Mesendoderm (in vitro differentiated cells): ENCODE results near the gene LMF1.

Source experiments
- DNase-seq: peaks from one replicate; pipeline ENCODE4 v3.0.0; 2013
- H2AK5ac ChIP-seq: 2 replicates; pipeline ENCODE4 v1.6.1; 2013; ENCODE audit warnings: low read length, inconsistent platforms
- H2BK120ac ChIP-seq: 2 replicates; pipeline ENCODE4 v1.6.1; 2013; ENCODE audit warnings: low read depth, mild to moderate bottlenecking, low read length, moderate library complexity, mixed read lengths
- H2BK15ac ChIP-seq: replicated peaks from 2 replicates; pipeline ENCODE4 v1.6.1; 2013; ENCODE audit warnings: low read depth, mild to moderate bottlenecking, moderate library complexity
- H2BK5ac ChIP-seq: 2 replicates; pipeline ENCODE4 v1.6.1; 2013; ENCODE audit warnings: low read length, inconsistent platforms
- H3K18ac ChIP-seq: 2 replicates; pipeline ENCODE4 v1.6.1; 2013; ENCODE audit warnings: mild to moderate bottlenecking, low read length, mixed read lengths
- H3K23ac ChIP-seq: one replicate; pipeline ENCODE4 v1.6.1; 2013; ENCODE audit warnings: low read length
- H3K27ac ChIP-seq: 2 replicates; pipeline ENCODE4 v1.5.1; 2013; ENCODE audit warnings: low read depth, mild to moderate bottlenecking, inconsistent platforms, low read length, moderate library complexity
- H3K27me3 ChIP-seq: 2 replicates; pipeline ENCODE4 v1.6.1; 2013; ENCODE audit warnings: low read length, control low read depth, mild to moderate bottlenecking, inconsistent platforms; ENCODE audit not compliant: insufficient read depth, poor library complexity
- H3K36me3 ChIP-seq: 2 replicates; pipeline ENCODE4 v1.6.1; 2013; ENCODE audit warnings: low read length, inconsistent platforms; ENCODE audit not compliant: control insufficient read depth, insufficient read depth
- H3K4ac ChIP-seq: one replicate; pipeline ENCODE4 v1.6.1; 2013; ENCODE audit warnings: low read depth, mild to moderate bottlenecking, low read length, moderate library complexity
- H3K4me1 ChIP-seq: 2 replicates; pipeline ENCODE4 v1.6.1; 2013; ENCODE audit warnings: low read depth, low read length, inconsistent platforms; ENCODE audit not compliant: control insufficient read depth
- H3K4me2 ChIP-seq: 2 replicates; pipeline ENCODE4 v1.6.1; 2013; ENCODE audit warnings: low read length
- H3K4me3 ChIP-seq: 2 replicates; pipeline ENCODE4 v1.5.1; 2013; ENCODE audit warnings: mild to moderate bottlenecking, low read length
- H3K56ac ChIP-seq: one replicate; pipeline ENCODE4 v1.6.1; 2013; ENCODE audit warnings: low read length
- H3K79me1 ChIP-seq: 2 replicates; pipeline ENCODE4 v1.6.1; 2013; ENCODE audit warnings: low read length, inconsistent platforms
- H3K79me2 ChIP-seq: 2 replicates; pipeline ENCODE4 v1.6.1; 2013; ENCODE audit warnings: mild to moderate bottlenecking, low read length; ENCODE audit not compliant: control insufficient read depth, insufficient read depth
- H3K9ac ChIP-seq: 2 replicates; pipeline ENCODE4 v1.6.1; 2013; ENCODE audit warnings: low read length, inconsistent platforms
- H4K5ac ChIP-seq: one replicate; pipeline ENCODE4 v1.6.1; 2013; ENCODE audit warnings: low read length
- H4K8ac ChIP-seq: one replicate; pipeline ENCODE4 v1.6.1; 2013; ENCODE audit warnings: low read depth, mild to moderate bottlenecking, control low read depth, low read length, moderate library complexity
- WGBS: extraction: QIAGEN DNeasy Blood & Tissue Kit; methylation state at CpG from one replicate; pipeline ENCODE4 v1.1.7; 2013; ENCODE audit warnings: low lambda C conversion rate, missing lambda C conversion rate; ENCODE audit not compliant: insufficient coverage; ENCODE audit errors: extremely low coverage; 5-methylcytosine and 5-hydroxymethylcytosine counted together

LMF1 gene

DNA sequence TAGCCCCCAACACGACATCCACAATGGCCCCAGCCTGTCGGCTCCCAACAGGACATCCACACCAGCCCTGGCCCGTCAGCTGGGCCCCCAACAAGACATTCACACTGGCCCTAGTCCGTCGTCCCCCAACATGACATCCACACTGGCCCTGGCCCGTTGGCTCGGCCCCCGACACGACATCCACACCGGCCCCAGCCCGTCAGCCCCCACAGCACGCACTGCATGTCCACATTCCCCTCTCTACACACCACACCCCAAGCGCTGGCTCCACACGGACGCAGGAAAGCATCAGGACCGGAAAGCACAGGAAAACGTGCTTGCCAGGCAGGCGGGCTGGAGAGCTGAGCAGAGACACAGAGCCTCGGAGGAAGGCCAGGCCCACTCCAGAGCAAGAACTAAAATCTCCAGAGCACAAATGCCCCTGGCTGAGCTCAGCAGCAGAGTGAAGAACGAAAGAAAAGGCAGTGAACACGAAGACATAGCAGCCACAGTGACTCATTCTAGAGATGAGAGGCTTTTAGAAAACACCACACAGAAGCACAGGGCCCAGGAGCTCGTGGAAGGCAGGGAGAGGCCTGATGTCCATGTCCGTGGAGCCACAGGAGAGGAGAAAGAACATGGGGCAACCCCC is 50.6 kb downstream of the LMF1 start:
- no peak for DNase-seq
- H3K27ac ChIP-seq = no peak overlapping the region

DNA sequence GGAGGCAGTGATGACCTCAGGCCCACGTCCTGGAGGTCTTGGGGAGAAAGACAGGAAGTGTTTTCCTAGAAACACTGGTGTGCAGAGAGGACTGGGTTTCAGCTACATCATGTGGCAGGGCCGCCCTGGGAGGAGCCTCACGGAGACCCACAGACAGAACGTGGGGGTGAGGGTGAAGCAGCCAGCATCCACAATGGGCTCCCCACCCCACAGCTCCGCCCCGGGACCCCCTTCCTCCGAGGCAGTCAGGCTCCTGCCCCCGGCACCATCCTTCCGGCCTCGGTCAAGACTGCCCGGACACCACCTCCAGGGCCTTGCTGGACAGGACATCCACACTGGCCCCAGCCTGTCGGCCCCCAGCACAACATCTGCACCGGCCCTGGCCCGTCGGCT is 51.1 kb downstream of the LMF1 start:
- Histone ChIP-seq H2BK15ac (no peak overlapping the region), H3K23ac (no peak overlapping the region), H3K18ac (no peak overlapping the region), H3K79me1 (no peaks in the 10 kb centered on the region), H3K79me2 (no peaks in the 10 kb centered on the region), H2BK120ac (no peak overlapping the region), H4K5ac (no peak overlapping the region), H3K4ac (no peak overlapping the region), H3K56ac (no peak overlapping the region), H3K27me3 (no peaks in the 10 kb centered on the region), H3K36me3 (no peaks in the 10 kb centered on the region), H2AK5ac (no peak overlapping the region), H2BK5ac (no peak overlapping the region), H4K8ac (no peak overlapping the region), H3K27ac (no peak overlapping the region), H3K9ac (no peak overlapping the region), H3K4me3 (no peak overlapping the region), H3K4me2 (no peak overlapping the region), H3K4me1 (no peaks in the 10 kb centered on the region)
- no CpG with 5 or more reads among the region's 15 CpGs for WGBS
- DNase-seq = no peak

More for the DNA sequence above, 50.6 kb downstream of the LMF1 start:
- no peaks in the 10 kb centered on the region for H3K79me1 ChIP-seq
- no peak overlapping the region for H3K4me3 ChIP-seq
- no peak overlapping the region for H2AK5ac ChIP-seq
- no peak overlapping the region for H3K18ac ChIP-seq
- no peak overlapping the region for H2BK15ac ChIP-seq
- no peak overlapping the region for H3K56ac ChIP-seq
- H3K9ac ChIP-seq = no peak overlapping the region
- H4K5ac ChIP-seq = no peak overlapping the region
- no peaks in the 10 kb centered on the region for H3K36me3 ChIP-seq
- no peak overlapping the region for H3K4ac ChIP-seq
- H2BK120ac ChIP-seq = no peak overlapping the region
- H2BK5ac ChIP-seq = no peak overlapping the region
- H3K4me1 ChIP-seq = no peaks in the 10 kb centered on the region
- H3K27me3 ChIP-seq = no peaks in the 10 kb centered on the region
- H3K23ac ChIP-seq = no peak overlapping the region
- WGBS = no CpG with 5 or more reads among the region's 23 CpGs
- no peak overlapping the region for H3K4me2 ChIP-seq
- no peaks in the 10 kb centered on the region for H3K79me2 ChIP-seq
- H4K8ac ChIP-seq = no peak overlapping the region

GRCh38 chr16:918741-919657 is 51.8 kb downstream of the LMF1 start:
- no peak overlapping the region for H2BK15ac ChIP-seq
- H3K23ac ChIP-seq = no peak overlapping the region
- WGBS = no CpG with 5 or more reads among the region's 47 CpGs
- H3K4me3 ChIP-seq = no peak overlapping the region
- no peak overlapping the region for H3K18ac ChIP-seq
- H4K5ac ChIP-seq = no peak overlapping the region
- no peaks in the 10 kb centered on the region for H3K36me3 ChIP-seq
- no peak for DNase-seq
- no peak overlapping the region for H3K9ac ChIP-seq
- H3K79me2 ChIP-seq = no peaks in the 10 kb centered on the region
- H2BK120ac ChIP-seq = no peak overlapping the region
- no peak overlapping the region for H2BK5ac ChIP-seq
- no peak overlapping the region for H4K8ac ChIP-seq
- no peak overlapping the region for H3K56ac ChIP-seq
- H3K27ac ChIP-seq = no peak overlapping the region
- no peak overlapping the region for H2AK5ac ChIP-seq
- no peak overlapping the region for H3K4me2 ChIP-seq
- no peaks in the 10 kb centered on the region for H3K27me3 ChIP-seq
- H3K4ac ChIP-seq = no peak overlapping the region
- H3K79me1 ChIP-seq = no peaks in the 10 kb centered on the region
- H3K4me1 ChIP-seq = no peaks in the 10 kb centered on the region

- no peak overlapping the region for H4K8ac ChIP-seq
- no peak for DNase-seq
- no peak overlapping the region for H3K23ac ChIP-seq
- H3K18ac ChIP-seq = no peak overlapping the region
- H2BK5ac ChIP-seq = no peak overlapping the region
- no peak overlapping the region for H3K4ac ChIP-seq
- no peaks in the 10 kb centered on the region for H3K4me1 ChIP-seq
- H3K36me3 ChIP-seq = no peaks in the 10 kb centered on the region
- H3K4me3 ChIP-seq = no peak overlapping the region
- no CpG with 5 or more reads among the region's 20 CpGs for WGBS
- no peaks in the 10 kb centered on the region for H3K79me1 ChIP-seq
- H3K4me2 ChIP-seq = no peak overlapping the region
- no peak overlapping the region for H3K9ac ChIP-seq
- H3K79me2 ChIP-seq = no peaks in the 10 kb centered on the region
- no peak overlapping the region for H3K27ac ChIP-seq
- H3K56ac ChIP-seq = no peak overlapping the region
- no peak overlapping the region for H2BK15ac ChIP-seq
- no peaks in the 10 kb centered on the region for H3K27me3 ChIP-seq
- no peak overlapping the region for H2BK120ac ChIP-seq
- H2AK5ac ChIP-seq = no peak overlapping the region
- no peak overlapping the region for H4K5ac ChIP-seq
Measured at GRCh38 chr16:918068-918467, 52.7 kb downstream of the LMF1 start.

- WGBS = no CpG with 5 or more reads among the region's 21 CpGs
- Histone ChIP-seq H2AK5ac (no peak overlapping the region), H3K4me3 (no peak overlapping the region), H3K27ac (no peak overlapping the region), H3K18ac (no peak overlapping the region), H3K27me3 (no peaks in the 10 kb centered on the region), H3K23ac (no peak overlapping the region), H4K5ac (no peak overlapping the region), H3K4me1 (no peaks in the 10 kb centered on the region), H3K4ac (no peak overlapping the region), H3K36me3 (no peaks in the 10 kb centered on the region), H3K79me2 (no peaks in the 10 kb centered on the region), H4K8ac (no peak overlapping the region), H3K79me1 (no peaks in the 10 kb centered on the region), H2BK120ac (no peak overlapping the region), H3K9ac (no peak overlapping the region), H2BK5ac (no peak overlapping the region), H3K56ac (no peak overlapping the region), H3K4me2 (no peak overlapping the region), H2BK15ac (no peak overlapping the region)
- no peak for DNase-seq
Measured at GRCh38 chr16:917591-918061, 53.2 kb downstream of the LMF1 start.
